GM23338 (cell line): ENCODE data around the gene CRX. TPM values are rescaled to one million over a fixed set of nuclear protein-coding genes. Genes with fewer than 3 reads are reported as not detected.
"Not testable (repeated sequence)": the region's sequence is repeated elsewhere in the genome, so short reads cannot be mapped to it uniquely, and the experiment has no call there.

Experiments
- ATAC-seq: fragments of 200-7000 bp; cut with Tn5 transposase; 3 replicates; pipeline ENCODE4 v1.9.1; 2020
- DNase-seq: peaks from one replicate; pipeline ENCODE4 v3.0.0-alpha.2; 2015; ENCODE audit warnings: low spot score
- H2AFZ ChIP-seq: fragments of 200-600 bp; sonication (generic); 2 replicates; pipeline ENCODE4 v1.8.0; 2016; ENCODE audit warnings: antibody characterized with exemption, mild to moderate bottlenecking, moderate library complexity
- H3F3A ChIP-seq: fragments of 200-600 bp; sonication (generic); replicated peaks from 2 replicates; pipeline ENCODE4 v1.8.0; 2017; ENCODE audit warnings: antibody characterized with exemption, mixed run types, low read depth
- H3K27ac ChIP-seq: fragments of 200-600 bp; sonication (generic); 2 replicates; pipeline ENCODE4 v1.6.1; 2016; ENCODE audit warnings: low read depth
- H3K27me3 ChIP-seq: fragments of 200-600 bp; sonication (generic); 2 replicates; pipeline ENCODE4 v1.8.0; 2016; ENCODE audit warnings: mild to moderate bottlenecking, mixed run types, moderate library complexity; ENCODE audit not compliant: insufficient read depth
- H3K36me3 ChIP-seq: fragments of 200-600 bp; sonication (generic); 2 replicates; pipeline ENCODE4 v1.8.0; 2016; ENCODE audit warnings: mild to moderate bottlenecking; ENCODE audit not compliant: insufficient read depth
- H3K4me1 ChIP-seq: fragments of 200-600 bp; sonication (generic); 2 replicates; pipeline ENCODE4 v1.8.0; 2016; ENCODE audit warnings: mild to moderate bottlenecking, moderate library complexity; ENCODE audit not compliant: insufficient read depth
- H3K4me2 ChIP-seq: fragments of 200-600 bp; sonication (generic); 2 replicates; pipeline ENCODE4 v1.7.1; 2017; ENCODE audit warnings: mixed run types
- H3K4me3 ChIP-seq: fragments of 200-600 bp; sonication (generic); 2 replicates; pipeline ENCODE4 v1.6.1; 2016; ENCODE audit warnings: mixed run types
- H3K79me2 ChIP-seq: fragments of 200-600 bp; sonication (generic); replicated peaks from 2 replicates; pipeline ENCODE4 v1.8.0; 2017; ENCODE audit warnings: mild to moderate bottlenecking; ENCODE audit not compliant: insufficient read depth
- H3K9me2 ChIP-seq: fragments of 200-600 bp; sonication (generic); 2 replicates; pipeline ENCODE4 v1.8.0; 2017; ENCODE audit not compliant: insufficient read depth
- H4K20me1 ChIP-seq: fragments of 200-600 bp; sonication (generic); replicated peaks from 2 replicates; pipeline ENCODE4 v1.8.0; 2017; ENCODE audit warnings: mild to moderate bottlenecking; ENCODE audit not compliant: insufficient read depth
- H3K27ac Mint-ChIP-seq: 2 replicates; pipeline ENCODE4 v1.8.0; 2020; ENCODE audit warnings: inconsistent platforms, mild to moderate bottlenecking, moderate library complexity, mixed read lengths
- H3K27me3 Mint-ChIP-seq: 3 replicates; pipeline ENCODE4 v1.8.0; 2022; ENCODE audit warnings: low read depth, mild to moderate bottlenecking, moderate library complexity, mixed read lengths, inconsistent platforms; ENCODE audit not compliant: insufficient read depth, poor library complexity
- H3K36me3 Mint-ChIP-seq: 3 replicates; pipeline ENCODE4 v1.8.0; 2021; ENCODE audit warnings: low read depth, mild to moderate bottlenecking, inconsistent platforms, moderate library complexity, mixed read lengths
- H3K4me1 Mint-ChIP-seq: 3 replicates; pipeline ENCODE4 v1.8.0; 2020; ENCODE audit warnings: mild to moderate bottlenecking, inconsistent platforms, mixed read lengths
- H3K4me3 Mint-ChIP-seq: 3 replicates; pipeline ENCODE4 v1.8.0; 2021; ENCODE audit warnings: moderate library complexity, mild to moderate bottlenecking, inconsistent platforms, mixed read lengths
- H3K9me3 Mint-ChIP-seq: 3 replicates; pipeline ENCODE4 v1.8.0; 2020; ENCODE audit warnings: moderate library complexity, mild to moderate bottlenecking, inconsistent platforms, mixed read lengths
- CREB1 ChIP-seq: fragments of 250-450 bp; sonication (Bioruptor Pico); IDR thresholded peaks from 2 replicates; pipeline ENCODE4 v1.5.0; 2020; ENCODE audit warnings: low read depth, mild to moderate bottlenecking, moderate library complexity
- CTCF ChIP-seq, 2 experiments: fragments of 200-600 bp in 1 of 2; sonication (generic) in 1 of 2; conservative IDR thresholded peaks; 2 replicates each; pipeline versions ENCODE4 v1.5.1 to v1.6.1; 2016 to 2017; ENCODE audit warnings: antibody characterized with exemption in 2 of 2, low read depth in 2 of 2, mild to moderate bottlenecking in 2 of 2, moderate library complexity in 1 of 2
- JUNB ChIP-seq: IDR thresholded peaks from one replicate; pipeline ENCODE4 v1.6.1; 2016; ENCODE audit warnings: antibody characterized with exemption; ENCODE audit not compliant: unreplicated experiment
- NANOG ChIP-seq: IDR thresholded peaks from 2 replicates; pipeline ENCODE4 v1.6.1; 2016; ENCODE audit warnings: antibody characterized with exemption, borderline replicate concordance
- POLR2AphosphoS5 ChIP-seq: IDR thresholded peaks from 2 replicates; pipeline ENCODE4 v1.6.1; 2016; ENCODE audit warnings: antibody characterized with exemption, low read depth
- ZNF114 ChIP-seq: fragments of 250-450 bp; sonication (Bioruptor Pico); IDR thresholded peaks from 2 replicates; pipeline ENCODE4 v1.5.0; 2020; ENCODE audit warnings: mild to moderate bottlenecking, moderate library complexity
- polyA plus RNA-seq: library from polyadenylated mRNA; unstranded; fragments of >200 nt; fragmentation: Nextera tagmentation; extraction: Ambion mirVana; gene quantifications from 2 replicates; pipeline ENCODE4 v1.2.1, GENCODE V29; 2016
- total RNA-seq: library from RNA; depleted of rRNA; stranded (reverse); fragments of >200 nt; shearing (Covaris generic); gene quantifications from 2 replicates; pipeline ENCODE4 v1.2.3, GENCODE V29; 2014

The CRX gene
- total and polyA plus RNA-seq, 2 experiments from 2014 or later = 0.15 TPM; not detected in 1

- not testable (repeated sequence) for H3K4me2 ChIP-seq, H3F3A ChIP-seq, H3K27me3 ChIP-seq, H3K36me3 ChIP-seq, H3K4me3 Mint-ChIP-seq, H3K4me1 Mint-ChIP-seq, H4K20me1 ChIP-seq, H3K27me3 Mint-ChIP-seq, H3K9me2 ChIP-seq, H3K27ac ChIP-seq, H3K9me3 Mint-ChIP-seq, DNase-seq, H3K36me3 Mint-ChIP-seq, H3K4me3 ChIP-seq, H3K79me2 ChIP-seq, H3K4me1 ChIP-seq, H3K27ac Mint-ChIP-seq
- H2AFZ ChIP-seq = peak overlapping the region; percentile 96; the same call in 1 of the 2 replicates
- ATAC-seq = peak; percentile 55
These were observed 18.6 kb upstream of the CRX start for GRCh38 chr19:47803148-47803547.

- not testable (repeated sequence) for H3K4me1 Mint-ChIP-seq, H3K27ac ChIP-seq, H2AFZ ChIP-seq, DNase-seq, H3K4me2 ChIP-seq, H3K4me1 ChIP-seq, H3K27me3 Mint-ChIP-seq, H3K27ac Mint-ChIP-seq, H3K4me3 Mint-ChIP-seq, H3K9me3 Mint-ChIP-seq, H4K20me1 ChIP-seq, H3K36me3 Mint-ChIP-seq, H3K4me3 ChIP-seq, H3K79me2 ChIP-seq, H3F3A ChIP-seq, H3K9me2 ChIP-seq, H3K36me3 ChIP-seq, H3K27me3 ChIP-seq
- ATAC-seq = peak; percentile 18
These were observed 18.1 kb upstream of the CRX start for GRCh38 chr19:47803671-47804070.

- not testable (repeated sequence) for H3K9me2 ChIP-seq, H3K4me3 ChIP-seq, H3K27ac ChIP-seq, H3K9me3 Mint-ChIP-seq, H2AFZ ChIP-seq, H3K4me1 Mint-ChIP-seq, H3K4me3 Mint-ChIP-seq, ATAC-seq, H3K79me2 ChIP-seq, H3K27me3 Mint-ChIP-seq, H3K27me3 ChIP-seq, H4K20me1 ChIP-seq, H3F3A ChIP-seq, H3K36me3 ChIP-seq, H3K27ac Mint-ChIP-seq, H3K4me2 ChIP-seq, H3K4me1 ChIP-seq, H3K36me3 Mint-ChIP-seq, DNase-seq
These were observed 17.3 kb upstream of the CRX start, which contains the start of gene TPRX1 for GRCh38 chr19:47804451-47804850. Gene TPRX1 (minus strand): TSS chr19:47804551. CDS start chr19:47804539, 12 bp downstream.

GRCh38 chr19:47805313-47805712 lies 16.4 kb upstream of the CRX start:
- no peaks in the 10 kb centered on the region for H3K9me2 ChIP-seq
- H2AFZ ChIP-seq = no peak overlapping the region
- H3K36me3 ChIP-seq = no peaks in the 10 kb centered on the region
- H4K20me1 ChIP-seq = no peaks in the 10 kb centered on the region
- no peaks in the 10 kb centered on the region for H3K79me2 ChIP-seq
- Mint-ChIP-seq H3K4me3 (no peak overlapping the region), H3K27ac (no peak overlapping the region), H3K27me3 (peaks cover 3% of the 10 kb centered on the region), H3K9me3 (peaks cover 3% of the 10 kb centered on the region; the same call in 1 of the 3 replicates), H3K4me1 (no peaks in the 10 kb centered on the region), H3K36me3 (no peaks in the 10 kb centered on the region)
- H3K4me1 ChIP-seq = no peaks in the 10 kb centered on the region
- H3F3A ChIP-seq = no peaks in the 10 kb centered on the region
- H3K27ac ChIP-seq = no peak overlapping the region
- no peak for ATAC-seq
- H3K4me2 ChIP-seq = no peak overlapping the region
- no peaks in the 10 kb centered on the region for H3K27me3 ChIP-seq
- TF ChIP-seq NANOG = no peak
- TF ChIP-seq POLR2AphosphoS5 = no peak
- TF ChIP-seq CREB1 (CRISPR knock-in tag) = no peak
- no peak for TF ChIP-seq CTCF (conservative IDR thresholded peaks at IDR 0.05; ENCODE audit: low read depth in 2 of 2)
- no peak for TF ChIP-seq JUNB
- TF ChIP-seq ZNF114 (CRISPR knock-in tag) = no peak
- no peak overlapping the region for H3K4me3 ChIP-seq
- DNase-seq = no peak
